PC-9 (cell line): ENCODE measurements around the gene KCNK4. TPM values are rescaled to one million over a fixed set of nuclear protein-coding genes. Genes with fewer than 3 reads are reported as not detected.

ENCODE experiments used
- BruUV-seq: library from RNA; stranded (reverse); fragments of 400-500 nt; replicated peaks from 2 replicates; lab custom pipeline; 2021; lab: Mats Ljungman, UMichigan
- CTCF ChIA-PET: fragments of 300-600 bp; sonication (Branson Sonifier 250); formaldehyde crosslinking; loops from one replicate; lab custom pipeline; 2022; ENCODE audit warnings: antibody characterized with exemption; lab: Charles Lee
- POLR2A ChIA-PET: fragments of 300-600 bp; sonication (Branson Sonifier 250); formaldehyde crosslinking; loops from one replicate; lab custom pipeline; 2022; ENCODE audit warnings: antibody characterized with exemption; ENCODE audit not compliant: unreplicated experiment; lab: Charles Lee
- DNase-seq, 2 experiments: peaks; one replicate each; pipeline versions ENCODE4 v3.0.0 to v3.0.0-alpha.2; 2015 to 2022; ENCODE audit warnings: mixed read lengths in 1 of 2
- H2AFZ ChIP-seq: fragments of 200-600 bp; sonication (generic); 2 replicates; pipeline ENCODE4 v1.8.1; 2017; ENCODE audit warnings: antibody characterized with exemption
- H3F3A ChIP-seq: fragments of 200-600 bp; sonication (generic); 2 replicates; pipeline ENCODE4 v1.8.1; 2017; ENCODE audit warnings: antibody characterized with exemption, mild to moderate bottlenecking, low read depth; ENCODE audit not compliant: insufficient read depth
- H3K27ac ChIP-seq: fragments of 200-600 bp; sonication (generic); 2 replicates; pipeline ENCODE4 v1.6.1; 2016; ENCODE audit warnings: mixed run types
- H3K27me3 ChIP-seq: fragments of 200-600 bp; sonication (generic); 2 replicates; pipeline ENCODE4 v1.6.1; 2016; ENCODE audit warnings: low read depth, mixed run types; ENCODE audit not compliant: insufficient read depth
- H3K36me3 ChIP-seq: fragments of 200-600 bp; sonication (generic); 2 replicates; pipeline ENCODE4 v1.6.1; 2016; ENCODE audit warnings: low read depth, mixed run types
- H3K4me1 ChIP-seq: fragments of 200-600 bp; sonication (generic); replicated peaks from 2 replicates; pipeline ENCODE4 v1.6.1; 2016; ENCODE audit warnings: mixed run types; ENCODE audit not compliant: insufficient read depth
- H3K4me2 ChIP-seq: fragments of 200-600 bp; sonication (generic); 2 replicates; pipeline ENCODE4 v1.6.1; 2017; ENCODE audit warnings: mixed run types
- H3K4me3 ChIP-seq: fragments of 200-600 bp; sonication (generic); 2 replicates; pipeline ENCODE4 v1.6.1; 2016; ENCODE audit warnings: mixed run types
- H3K79me2 ChIP-seq: fragments of 200-600 bp; sonication (generic); 2 replicates; pipeline ENCODE4 v1.6.1; 2017; ENCODE audit warnings: low read depth, mixed run types
- H3K9me2 ChIP-seq: fragments of 200-600 bp; sonication (generic); 2 replicates; pipeline ENCODE4 v1.8.1; 2017; ENCODE audit warnings: mild to moderate bottlenecking; ENCODE audit not compliant: insufficient read depth
- H3K9me3 ChIP-seq: fragments of 200-600 bp; sonication (generic); 2 replicates; pipeline ENCODE4 v1.8.1; 2016; ENCODE audit warnings: low read depth; ENCODE audit not compliant: insufficient read depth
- H4K20me1 ChIP-seq: fragments of 200-600 bp; sonication (generic); 2 replicates; pipeline ENCODE4 v1.8.1; 2017; ENCODE audit not compliant: insufficient read depth
- CTCF ChIP-seq: fragments of 200-600 bp; sonication (generic); conservative IDR thresholded peaks from 2 replicates; pipeline ENCODE4 v1.6.1; 2017; ENCODE audit warnings: mixed run types, antibody characterized with exemption, mild to moderate bottlenecking, moderate library complexity
- EZH2 ChIP-seq: fragments of 200-600 bp; sonication (generic); IDR thresholded peaks from 2 replicates; pipeline ENCODE4 v1.8.0; 2017; ENCODE audit warnings: antibody characterized with exemption, low read depth
- intact Hi-C: fragments of 100-400 bp; cut with micrococcal nuclease; formaldehyde crosslinking; loops from one replicate; pipeline ENCODE4 v1.10.0; 2022; ENCODE audit not compliant: unreplicated experiment
- total RNA-seq: library from RNA; stranded (reverse); gene quantifications from 2 replicates; pipeline ENCODE4 v1.2.3, GENCODE V29; 2021

KCNK4 gene
- total RNA-seq, 1 experiment from 2014 or later = 0.57 TPM

- DNase-seq = peak; percentile 84 to 93
- 0 out of 2 replicates have a peak, but pooled peaks cover 5% of the 10 kb centered on the region for H4K20me1 ChIP-seq
- no peaks in the 10 kb centered on the region for H3K9me3 ChIP-seq
- peak within 1 kb of the TSS; percentile 90 for H3K4me2 ChIP-seq
- H3F3A ChIP-seq = peaks cover 70% of the 10 kb centered on the region
- peak within 1 kb of the TSS; percentile 79 for H3K4me3 ChIP-seq
- no TSS peak for BruUV-seq
- H3K9me2 ChIP-seq = no peaks in the 10 kb centered on the region
- no peak for TF ChIP-seq EZH2
- peak; percentile 38; the same call in 1 of the 2 replicates for TF ChIP-seq CTCF
- peaks cover 10% of the 10 kb centered on the region; the same call in 1 of the 2 replicates for H3K36me3 ChIP-seq
- peak within 1 kb of the TSS; percentile 86 for H3K27ac ChIP-seq
- no peaks in the 10 kb centered on the region for H3K27me3 ChIP-seq
- intact Hi-C loops = loop anchor here (1.0 kb wide), 1 partner anchor 23 kb away; no protein-coding TSS in a partner anchor
- H2AFZ ChIP-seq = peak within 1 kb of the TSS; percentile 76
- CTCF ChIA-PET = interaction anchor here (0.6 to 1.6 kb wide), 4 partner anchors 21 to 108 kb away, joined by 3 to 4 read pairs (median 3); partner anchors contain the start of genes NUDT22 and TRPT1
- POLR2A ChIA-PET = interaction anchor here (0.6 kb wide), 4 partner anchors 25 to 639 kb away, joined by 3 to 8 read pairs (median 6); no protein-coding TSS in a partner anchor
- H3K79me2 ChIP-seq = peaks cover 45% of the 10 kb centered on the region
- peaks cover 26% of the 10 kb centered on the region for H3K4me1 ChIP-seq
Measured at GRCh38 chr11:64246871-64247728, 44.0 kb upstream of the KCNK4 start, which contains the start of gene PPP1R14B. Gene PPP1R14B, minus strand, starts transcription at chr11:64246943. Its CDS starts 270 bp downstream, at chr11:64246673.

GRCh38 chr11:64247729-64248531 is 43.2 kb upstream of the KCNK4 start:
- Histone ChIP-seq H2AFZ (peak overlapping the region; percentile 66), H3K4me1 (peaks cover 19% of the 10 kb centered on the region), H3K27me3 (no peaks in the 10 kb centered on the region), H3K9me2 (no peaks in the 10 kb centered on the region), H3F3A (peaks cover 70% of the 10 kb centered on the region), H3K4me2 (peak overlapping the region; percentile 90), H3K79me2 (peaks cover 42% of the 10 kb centered on the region), H4K20me1 (0 out of 2 replicates have a peak, but pooled peaks cover 7% of the 10 kb centered on the region), H3K9me3 (no peaks in the 10 kb centered on the region), H3K4me3 (peak overlapping the region; percentile 70), H3K27ac (no peak overlapping the region), H3K36me3 (peaks cover 10% of the 10 kb centered on the region; the same call in 1 of the 2 replicates)
- TF ChIP-seq EZH2 (no peak), CTCF (no peak)
- intact Hi-C loops = loop anchor here (1.0 kb wide), 1 partner anchor 22 kb away; no protein-coding TSS in a partner anchor
- no peak for DNase-seq
- no TSS peak for BruUV-seq
- POLR2A ChIA-PET = interaction anchor here (0.6 kb wide), 1 partner anchor 63 kb away, joined by 5 read pairs; no protein-coding TSS in a partner anchor
- CTCF ChIA-PET = interaction anchor here (1.1 to 1.6 kb wide), 2 partner anchors 22 to 107 kb away, joined by 3 read pairs; partner anchors contain the start of genes NUDT22 and TRPT1

- intact Hi-C loops = no loop called here
- DNase-seq = no peak
- Histone ChIP-seq H3K27ac (no peak overlapping the region), H3K36me3 (peaks cover 3% of the 10 kb centered on the region; the same call in 1 of the 2 replicates), H3K4me3 (no peak overlapping the region), H3K9me2 (no peaks in the 10 kb centered on the region), H3K4me2 (no peak overlapping the region), H3K27me3 (no peaks in the 10 kb centered on the region), H4K20me1 (0 out of 2 replicates have a peak, but pooled peaks cover 11% of the 10 kb centered on the region), H3K79me2 (peaks cover 39% of the 10 kb centered on the region), H3K9me3 (no peaks in the 10 kb centered on the region), H3K4me1 (peaks cover 14% of the 10 kb centered on the region), H3F3A (peaks cover 68% of the 10 kb centered on the region), H2AFZ (no peak overlapping the region)
- no TSS peak for BruUV-seq
- POLR2A ChIA-PET = no interaction called here
- CTCF ChIA-PET = interaction anchor here (1.6 kb wide), 1 partner anchor 22 kb away, joined by 3 read pairs; the partner anchor contains the start of genes NUDT22 and TRPT1
- no peak for TF ChIP-seq EZH2
- no peak for TF ChIP-seq CTCF
Measured at GRCh38 chr11:64248578-64248977, 42.5 kb upstream of the KCNK4 start.
